ENCODE results near the gene PIK3R3.

Gene PIK3R3

DNA sequence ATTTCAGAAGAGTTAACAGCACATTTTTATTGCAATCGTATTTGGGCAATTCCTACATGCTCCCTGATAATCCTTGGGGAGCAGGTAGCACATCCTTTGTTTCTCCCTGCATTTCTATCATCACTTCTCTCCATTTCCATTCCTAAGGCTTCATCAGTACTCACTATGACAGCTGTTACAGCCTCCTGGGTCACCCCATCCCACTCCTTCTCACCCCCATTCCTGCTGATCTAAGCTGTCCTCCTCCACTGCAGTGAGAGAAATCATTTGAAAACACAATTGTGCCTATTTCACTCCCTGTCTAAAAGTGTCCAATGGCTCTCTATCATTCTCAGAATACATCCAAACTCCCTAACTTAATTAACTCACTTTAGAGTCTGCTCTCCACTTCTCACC, 25.5 kb upstream of the PIK3R3 start:
- no peak for DNase-seq (ENCODE audit: low read depth)

DNA sequence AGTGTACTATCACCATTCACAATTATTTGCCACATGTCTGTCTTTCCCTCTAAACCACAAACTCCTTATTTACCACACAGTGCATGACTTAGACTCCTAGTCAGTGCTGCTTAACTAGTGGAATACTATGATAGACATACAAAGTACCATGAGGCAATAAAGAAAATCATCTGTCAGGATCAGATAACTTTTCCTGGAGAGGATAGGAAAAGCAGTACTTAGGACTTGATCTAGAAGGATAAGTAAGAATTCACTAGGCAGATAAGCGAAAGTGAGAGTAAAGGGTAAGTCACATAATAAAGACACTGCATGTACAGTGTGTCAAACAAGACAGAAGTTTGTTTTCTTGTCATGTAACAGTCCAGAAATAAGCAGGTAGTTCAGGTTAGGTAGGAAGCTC, 21.3 kb upstream of the PIK3R3 start:
- no peak for DNase-seq (ENCODE audit: low read depth)

GRCh38 chr1:46153228-46153627, 20.8 kb upstream of the PIK3R3 start:
- no peak for DNase-seq (ENCODE audit: low read depth)

- peak; percentile 78 for DNase-seq (ENCODE audit: low read depth)
These were observed 19.6 kb upstream of the PIK3R3 start for GRCh38 chr1:46152016-46152415.

DNA sequence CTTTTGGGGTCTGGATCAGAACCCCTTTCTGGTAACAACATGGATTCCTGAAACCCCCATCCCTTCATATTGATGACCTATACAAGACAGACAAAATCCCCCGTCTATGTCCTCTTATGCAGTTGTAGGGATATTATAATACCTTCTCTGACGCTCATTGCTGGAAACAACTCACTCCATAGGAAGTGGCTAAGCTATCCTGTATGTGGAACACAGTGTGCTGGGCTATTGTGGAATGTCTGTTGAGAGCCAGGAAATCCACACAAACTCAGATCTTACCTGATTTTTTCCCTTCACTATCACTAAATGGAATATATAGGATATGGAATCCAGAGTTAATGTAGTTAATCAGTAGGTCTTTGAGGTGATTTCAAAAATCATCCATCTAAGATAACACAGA, 17.7 kb upstream of the PIK3R3 start:
- no peak for DNase-seq (ENCODE audit: low read depth)

GRCh38 chr1:46148318-46148717, 15.9 kb upstream of the PIK3R3 start:
- DNase-seq (ENCODE audit: low read depth): no peak

DNA sequence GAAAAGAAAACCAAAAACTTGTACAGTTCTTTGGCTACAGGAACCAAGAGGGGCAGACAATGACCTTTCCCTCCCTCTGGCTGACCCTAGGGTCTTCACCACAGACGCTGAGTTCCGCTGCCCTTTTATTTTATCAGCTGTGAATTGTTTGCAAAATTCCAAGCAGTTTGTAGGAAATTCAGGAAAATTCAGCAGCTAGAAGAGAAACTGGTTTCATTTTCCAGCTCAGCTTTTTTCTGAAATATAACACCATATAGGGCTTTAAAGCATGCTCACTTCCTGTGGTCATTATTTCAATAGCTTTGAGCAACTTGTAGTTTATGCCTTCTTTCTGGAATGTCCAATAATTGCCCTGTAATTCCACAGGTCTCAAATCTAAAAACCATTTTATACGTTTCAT, 5.5 kb upstream of the PIK3R3 start:
- DNase-seq (ENCODE audit: low read depth): no peak

DNA sequence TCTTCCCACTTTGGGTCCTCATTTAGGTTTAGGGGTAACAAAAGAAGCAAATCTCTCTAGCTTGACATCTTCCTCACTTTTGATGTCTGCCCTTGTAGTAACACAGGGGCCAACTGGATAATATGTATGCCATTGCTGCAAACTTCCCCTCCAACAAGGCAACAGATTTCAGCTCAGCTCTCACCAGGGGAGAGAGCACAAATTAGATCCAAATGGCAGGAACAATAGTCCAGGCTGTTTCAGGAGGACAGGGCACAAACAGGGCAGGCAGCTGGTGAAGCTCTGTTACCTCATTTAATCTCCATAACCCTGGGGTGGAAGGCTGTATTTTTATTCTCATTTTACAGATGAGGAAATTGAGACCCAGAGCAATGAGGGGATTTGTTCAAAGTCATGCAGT, 4.3 kb upstream of the PIK3R3 start:
- no peak for DNase-seq (ENCODE audit: low read depth)

DNA sequence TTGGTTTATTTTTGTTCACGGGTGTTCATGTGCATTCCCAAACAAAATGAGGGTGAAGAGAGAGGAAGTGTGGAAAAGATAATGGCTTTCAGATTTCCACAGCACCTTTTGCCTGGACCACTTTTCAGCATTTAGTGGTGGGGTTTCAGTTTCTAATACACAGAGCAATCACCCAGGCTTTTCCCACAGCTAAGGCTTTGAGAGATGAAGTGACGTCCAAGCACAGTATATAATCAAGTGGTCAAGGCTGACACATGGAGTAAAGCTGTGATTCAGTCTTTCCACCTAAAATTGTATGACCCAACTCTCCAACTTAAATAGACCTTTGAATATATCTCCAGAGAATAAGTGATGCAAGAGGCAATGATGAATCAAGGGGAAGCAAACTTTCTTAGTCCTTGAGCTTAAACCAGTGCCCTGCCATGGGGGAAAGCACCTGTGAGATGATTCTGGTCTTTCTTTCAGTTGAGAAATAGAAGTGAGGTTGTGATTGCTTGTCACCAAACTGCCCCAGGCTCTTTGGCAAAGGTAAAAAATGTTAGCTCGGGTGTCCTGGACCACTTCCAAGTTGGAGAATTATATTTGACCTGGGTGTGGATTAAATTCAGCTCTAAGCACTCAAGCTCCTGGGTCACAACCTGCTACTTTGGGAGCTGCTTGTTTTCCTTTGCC, 2.4 kb upstream of the PIK3R3 start:
- DNase-seq (ENCODE audit: low read depth): peak; percentile 51

DNA sequence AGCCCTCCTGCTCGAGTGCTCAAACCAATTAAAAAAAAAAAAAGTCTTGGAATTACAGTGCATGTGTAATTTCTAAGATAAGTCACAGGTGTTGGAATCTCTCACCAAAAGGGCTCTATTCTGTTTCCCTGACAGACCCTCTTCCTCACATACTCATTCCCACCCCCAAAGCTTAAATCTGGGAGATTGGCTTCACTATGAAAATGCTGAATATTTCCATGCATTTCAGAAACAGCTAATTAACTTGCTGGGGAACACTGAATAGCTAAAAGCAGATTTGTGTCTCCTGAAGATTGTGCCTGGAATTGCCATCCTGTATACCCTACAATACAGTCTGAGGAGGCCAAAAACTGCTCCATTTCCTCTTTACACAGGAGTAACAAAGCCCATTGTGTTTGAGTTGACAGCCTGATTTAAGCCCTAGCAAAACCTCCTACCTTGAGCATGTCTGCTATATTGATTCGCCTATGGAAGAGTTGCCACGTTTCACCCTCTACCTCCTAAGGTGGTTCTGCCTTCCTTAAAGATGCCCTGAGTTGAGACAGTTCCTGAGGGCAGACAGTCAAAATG, 1.4 kb upstream of the PIK3R3 start:
- DNase-seq (ENCODE audit: low read depth): no peak

GRCh38 chr1:46133181-46133658, 791 bp upstream of the PIK3R3 start:
- no peak for DNase-seq (ENCODE audit: low read depth)

DNA sequence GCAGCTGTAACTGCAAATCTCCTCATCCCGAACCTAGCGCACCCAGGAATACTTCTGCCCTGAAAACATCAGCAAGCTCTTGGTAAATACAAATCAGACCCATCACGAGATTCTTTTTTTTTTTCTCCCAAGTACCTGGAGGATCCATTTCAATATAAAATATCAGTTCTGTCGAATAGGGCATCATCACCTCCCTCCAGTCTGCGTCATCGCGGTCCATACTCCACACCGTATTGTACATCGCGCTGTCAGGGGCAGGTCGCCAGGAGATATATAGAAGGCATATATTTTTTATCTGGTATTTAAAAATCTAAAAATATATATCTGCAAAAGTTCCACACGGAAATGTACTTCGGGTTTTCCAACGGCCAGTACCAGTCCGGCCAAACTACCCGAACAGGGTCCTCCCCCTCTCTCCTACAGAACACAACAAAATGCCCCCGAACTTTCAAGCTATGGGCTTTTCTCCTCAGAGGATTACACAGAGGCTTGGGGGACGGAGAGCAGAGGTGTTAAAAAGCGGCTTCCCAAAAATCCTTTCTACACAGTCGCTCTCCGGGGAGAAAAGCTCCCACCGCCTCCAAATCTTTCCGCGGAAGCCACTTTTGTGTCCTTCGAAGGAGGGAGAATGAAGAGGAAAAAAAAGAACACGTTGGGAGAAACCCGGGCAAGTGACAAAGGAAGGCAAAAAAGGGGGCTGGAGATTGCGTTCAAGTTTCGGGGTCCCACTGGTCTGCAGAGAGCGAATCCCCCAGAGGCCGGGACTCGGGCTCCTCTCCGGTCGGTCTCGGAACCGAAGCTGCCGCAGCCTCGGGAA, 509 bp downstream of the PIK3R3 start:
- DNase-seq (ENCODE audit: low read depth): no peak

- DNase-seq (ENCODE audit: low read depth): no peak
These were observed 1.3 kb downstream of the PIK3R3 start for GRCh38 chr1:46131093-46131492.

GRCh38 chr1:46130606-46131005, 1.8 kb downstream of the PIK3R3 start:
- DNase-seq (ENCODE audit: low read depth): no peak

GRCh38 chr1:46130121-46130520, 2.3 kb downstream of the PIK3R3 start:
- no peak for DNase-seq (ENCODE audit: low read depth)

- no peak for DNase-seq (ENCODE audit: low read depth)
These were observed 4.1 kb downstream of the PIK3R3 start for GRCh38 chr1:46128344-46128743.

GRCh38 chr1:46118856-46119255, 13.6 kb downstream of the PIK3R3 start:
- DNase-seq (ENCODE audit: low read depth): no peak

DNA sequence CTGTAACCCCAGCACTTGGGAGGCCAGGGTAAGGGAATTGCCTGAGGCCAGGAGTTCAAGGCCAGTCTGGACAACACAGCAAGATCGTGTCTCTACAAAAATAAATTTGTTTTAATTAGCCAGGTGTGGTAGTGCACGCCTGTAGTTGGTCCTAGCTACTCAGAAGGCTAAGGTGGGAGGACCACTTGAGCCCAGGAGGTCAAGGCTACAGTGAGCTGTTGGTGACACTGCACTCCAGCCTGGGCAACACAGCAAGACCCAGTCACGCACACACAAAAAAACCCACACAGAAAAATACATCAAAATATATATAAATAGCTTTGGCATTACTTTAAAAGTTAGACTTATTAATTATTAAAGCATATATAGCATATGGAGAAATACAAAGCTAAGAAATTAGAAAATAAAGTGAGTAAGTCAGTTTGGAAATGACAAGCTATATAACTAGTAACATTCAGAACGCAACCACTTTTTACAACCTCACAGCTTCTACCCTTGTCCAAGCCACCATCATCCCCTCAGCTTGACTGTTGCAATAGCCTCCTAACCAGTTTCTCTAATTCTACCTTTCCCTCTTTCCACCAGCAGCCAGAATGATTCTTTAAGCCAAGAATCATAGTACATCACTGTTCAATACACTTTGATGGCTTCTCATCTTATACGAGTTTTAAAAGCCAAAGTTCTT, 14.5 kb downstream of the PIK3R3 start:
- DNase-seq (ENCODE audit: low read depth): no peak

DNA sequence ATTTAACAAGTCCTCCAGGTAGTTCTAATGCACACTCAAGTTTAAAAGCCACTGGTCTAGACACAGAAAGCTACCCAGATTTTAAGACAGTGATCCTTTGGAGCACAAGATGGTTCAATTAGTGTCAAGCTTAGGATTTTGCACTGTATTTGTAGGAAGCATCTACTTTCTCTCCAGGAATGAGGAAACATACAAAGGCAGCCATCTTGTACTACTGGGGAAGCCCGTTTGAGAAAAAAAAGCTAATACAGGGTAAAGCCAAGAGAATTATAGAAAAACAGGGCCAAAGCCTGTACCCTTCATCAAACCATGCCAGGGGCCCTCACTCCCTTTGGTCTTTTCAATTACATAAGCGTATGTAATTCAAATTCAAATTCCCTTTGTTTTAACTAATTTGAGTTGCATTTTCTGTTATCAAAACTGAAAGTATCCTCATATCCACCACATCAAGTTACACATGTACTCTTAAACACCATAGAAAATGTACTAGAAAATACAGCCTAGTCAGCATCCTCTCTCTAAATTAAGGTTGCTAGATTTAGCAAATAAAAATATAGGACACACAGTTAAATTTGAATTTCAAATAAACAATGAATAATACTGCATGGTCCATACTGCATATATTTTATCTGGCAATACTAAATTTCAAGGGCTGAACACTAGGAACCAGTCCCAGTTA, 17.4 kb downstream of the PIK3R3 start:
- no peak for DNase-seq (ENCODE audit: low read depth)

- DNase-seq (ENCODE audit: low read depth): no peak
These were observed 18.5 kb downstream of the PIK3R3 start for GRCh38 chr1:46113948-46114347.

GRCh38 chr1:46112108-46112507, 20.3 kb downstream of the PIK3R3 start:
- no peak for DNase-seq (ENCODE audit: low read depth)

DNA sequence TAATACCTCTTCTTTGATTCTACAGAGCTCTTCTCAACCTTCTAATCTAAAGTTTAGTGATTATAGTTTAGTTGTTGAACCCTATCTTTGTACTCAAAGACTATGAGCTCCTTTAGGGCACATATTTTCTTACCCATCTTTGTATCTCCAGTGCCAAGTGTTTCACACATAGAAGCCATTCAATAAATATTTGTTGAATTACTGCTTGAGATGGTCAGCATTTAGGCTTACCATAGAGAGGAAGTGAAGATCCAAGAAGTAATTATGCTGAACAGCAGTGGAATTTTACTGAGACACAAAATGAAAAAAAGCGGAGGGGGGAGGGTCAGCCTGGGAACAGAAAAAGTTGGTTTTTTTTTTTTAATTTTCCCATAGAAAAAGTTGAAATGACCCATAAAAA, 21.9 kb downstream of the PIK3R3 start:
- no peak for DNase-seq (ENCODE audit: low read depth)
